HL-60 (cell line): ENCODE data around the gene TENT4A.

ENCODE experiments used
- CTCF ChIP-seq: IDR thresholded peaks from one replicate; pipeline ENCODE4 v1.5.1; 2011; ENCODE audit warnings: low read length, control low read depth, inconsistent platforms; ENCODE audit not compliant: insufficient read depth
- GABPA ChIP-seq: IDR thresholded peaks from 2 replicates; pipeline ENCODE4 v1.6.1; 2012; ENCODE audit warnings: low read depth
- POLR2AphosphoS5 ChIP-seq: IDR thresholded peaks from 2 replicates; pipeline ENCODE4 v1.6.1; 2012; ENCODE audit warnings: low read depth
- REST ChIP-seq: IDR thresholded peaks from 2 replicates; pipeline ENCODE4 v1.6.1; 2012; ENCODE audit warnings: low read depth; ENCODE audit not compliant: insufficient replicate concordance
- SPI1 ChIP-seq: IDR thresholded peaks from 2 replicates; pipeline ENCODE4 v1.6.1; 2012; ENCODE audit warnings: low read depth, mild to moderate bottlenecking, borderline replicate concordance

GRCh38 chr5:6786786-6787495 is 73.7 kb downstream of the TENT4A start:
- TF ChIP-seq SPI1 (no peak), POLR2AphosphoS5 (no peak), CTCF (no peak), REST (no peak), GABPA (no peak)
